Endometrial microvascular endothelial cells (primary cell): ENCODE results near the gene GABARAPL2. TPM values are rescaled to one million over a fixed set of nuclear protein-coding genes. Genes with fewer than 3 reads are reported as not detected.
"Not testable (repeated sequence)": the region's sequence is repeated elsewhere in the genome, so short reads cannot be mapped to it uniquely, and the experiment has no call there.

Experiments
- in situ Hi-C: cut with HindIII; loops from 2 replicates; pipeline ENCODE4 v1.10.0; 2017; ENCODE audit warnings: low sequenced_read_pairs, low pct_unique_long_range_greater_than_20kb; ENCODE audit errors: inconsistent ontology term
- total RNA-seq: library from RNA; depleted of rRNA; stranded (reverse); fragments of >200 nt; gene quantifications from one replicate; pipeline ENCODE4 v1.2.3, GENCODE V29; 2015; ENCODE audit errors: inconsistent ontology term

GABARAPL2 gene
- total RNA-seq, 1 donor from 2014 or later, result 56.8 TPM

DNA sequence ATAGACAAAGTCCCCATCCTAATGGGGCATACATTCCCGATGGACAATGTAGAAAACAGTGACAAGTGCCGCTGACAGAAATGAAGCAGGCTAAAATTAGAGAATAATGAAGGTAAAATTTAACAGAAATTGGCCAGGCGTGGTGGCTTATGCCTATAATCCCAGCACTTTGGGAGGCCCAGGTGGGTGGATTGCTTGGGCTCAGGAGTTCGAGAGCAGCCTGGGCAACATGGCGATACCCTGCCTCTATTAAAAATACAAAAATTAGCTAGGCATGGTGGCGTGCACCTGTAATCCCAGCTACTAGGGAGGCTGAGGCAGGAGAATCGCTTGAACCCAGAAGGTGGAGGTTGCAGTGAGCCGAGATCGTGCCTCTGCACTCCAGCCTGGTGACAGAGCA is 17.7 kb upstream of the GABARAPL2 start:
- in situ Hi-C loops, result not testable (repeated sequence)

DNA sequence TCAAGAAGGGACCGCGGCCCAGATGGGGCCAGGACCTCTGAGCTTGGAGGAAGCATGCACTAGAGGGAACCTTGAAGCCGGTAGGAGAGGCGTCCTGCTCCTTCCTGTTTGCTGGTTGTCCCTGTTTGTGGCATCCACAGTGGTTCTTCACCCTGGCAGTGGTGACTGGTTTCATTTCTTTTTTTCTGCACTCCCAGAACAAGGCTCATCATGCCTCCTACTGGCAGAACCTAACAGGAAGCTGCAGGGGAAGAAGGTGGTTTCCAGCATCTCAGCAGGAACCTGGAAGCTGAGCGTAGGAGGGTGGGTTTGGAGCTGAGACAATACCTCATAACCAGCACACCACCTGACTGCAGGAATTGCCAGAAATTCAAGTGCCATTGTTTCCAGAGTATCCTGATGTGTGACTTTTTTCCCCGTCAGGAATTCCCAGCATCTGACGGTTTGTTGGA is 15.9 kb upstream of the GABARAPL2 start:
- in situ Hi-C loops, result loop anchor here (25.0 kb wide), 1 partner anchor 88 kb away; the partner anchor contains the start of gene TMEM170A

GRCh38 chr16:75552951-75553350 is 13.2 kb upstream of the GABARAPL2 start:
- in situ Hi-C loops, result loop anchor here (25.0 kb wide), 1 partner anchor 91 kb away; the partner anchor contains the start of gene TMEM170A

GRCh38 chr16:75555213-75555706 is 10.9 kb upstream of the GABARAPL2 start:
- in situ Hi-C loops, result loop anchor here (25.0 kb wide), 1 partner anchor 93 kb away; the partner anchor contains the start of gene TMEM170A

GRCh38 chr16:75555707-75556430 is 10.3 kb upstream of the GABARAPL2 start, which contains the start of gene TMEM231:
Gene TMEM231 (minus strand): TSS chr16:75556252. CDS start chr16:75556209, 43 bp downstream.
- in situ Hi-C loops, result loop anchor here (25.0 kb wide), 1 partner anchor 94 kb away; the partner anchor contains the start of gene TMEM170A

- in situ Hi-C loops, result loop anchor here (25.0 kb wide), 1 partner anchor 94 kb away; the partner anchor contains the start of gene TMEM170A
Measured at GRCh38 chr16:75556431-75556950, 9.7 kb upstream of the GABARAPL2 start.

GRCh38 chr16:75558846-75559401 is 7.3 kb upstream of the GABARAPL2 start:
- in situ Hi-C loops, result loop anchor here (25.0 kb wide), 1 partner anchor 97 kb away; the partner anchor contains the start of gene TMEM170A

GRCh38 chr16:75559564-75560372 is 6.4 kb upstream of the GABARAPL2 start:
- in situ Hi-C loops, result loop anchor here (25.0 kb wide), 1 partner anchor 97 kb away; the partner anchor contains the start of gene TMEM170A

DNA sequence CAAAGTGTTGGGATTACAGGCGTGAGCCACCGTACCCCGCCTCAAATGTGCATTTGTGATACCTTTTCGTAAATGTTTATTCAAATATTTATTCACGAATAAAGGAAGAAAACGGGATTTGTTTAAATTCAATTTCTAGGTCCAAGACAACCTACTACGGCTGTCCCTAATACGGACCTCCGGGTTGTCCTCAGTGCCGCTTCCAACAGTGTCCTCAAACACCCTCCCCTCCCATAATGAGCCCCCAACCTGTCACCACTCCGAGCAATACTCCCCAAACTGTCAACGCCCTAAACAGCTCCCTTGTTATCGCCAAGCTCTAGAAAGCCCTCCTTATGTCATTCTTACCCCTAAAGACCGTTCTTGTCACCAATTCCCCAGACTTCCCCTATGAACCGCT is 539 bp upstream of the GABARAPL2 start:
- in situ Hi-C loops, result loop anchor here (25.0 kb wide), 1 partner anchor 103 kb away; the partner anchor contains the start of gene TMEM170A

- in situ Hi-C loops, result loop anchor here (25.0 kb wide), 1 partner anchor 105 kb away; the partner anchor contains the start of gene TMEM170A
Measured at GRCh38 chr16:75566758-75567255, 628 bp downstream of the GABARAPL2 start.

DNA sequence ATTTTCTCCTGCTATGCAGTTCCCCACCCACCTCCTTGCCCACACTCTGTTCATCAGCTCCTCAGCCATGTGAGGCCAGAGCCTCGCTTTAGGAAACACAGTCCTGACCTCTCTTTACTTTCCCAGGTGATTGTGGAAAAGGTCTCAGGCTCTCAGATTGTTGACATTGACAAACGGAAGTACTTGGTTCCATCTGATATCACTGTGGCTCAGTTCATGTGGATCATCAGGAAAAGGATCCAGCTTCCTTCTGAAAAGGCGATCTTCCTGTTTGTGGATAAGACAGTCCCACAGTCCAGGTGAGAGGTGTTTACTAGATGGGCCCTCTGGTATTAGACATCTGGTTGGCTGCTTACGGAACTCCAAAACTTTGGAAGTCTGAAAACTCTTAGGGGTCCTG is 1.7 kb downstream of the GABARAPL2 start:
- in situ Hi-C loops, result loop anchor here (25.0 kb wide), 1 partner anchor 106 kb away; the partner anchor contains the start of gene TMEM170A

- in situ Hi-C loops, result loop anchor here (25.0 kb wide), 1 partner anchor 108 kb away; the partner anchor contains the start of gene TMEM170A
Measured at GRCh38 chr16:75570396-75571065, 4.4 kb downstream of the GABARAPL2 start.

GRCh38 chr16:75572864-75573542 is 6.8 kb downstream of the GABARAPL2 start:
- in situ Hi-C loops, result loop anchor here (25.0 kb wide), 1 partner anchor 111 kb away; the partner anchor contains the start of gene TMEM170A

GRCh38 chr16:75573955-75574354 is 7.8 kb downstream of the GABARAPL2 start:
- in situ Hi-C loops, result loop anchor here (25.0 kb wide), 1 partner anchor 112 kb away; the partner anchor contains the start of gene TMEM170A

DNA sequence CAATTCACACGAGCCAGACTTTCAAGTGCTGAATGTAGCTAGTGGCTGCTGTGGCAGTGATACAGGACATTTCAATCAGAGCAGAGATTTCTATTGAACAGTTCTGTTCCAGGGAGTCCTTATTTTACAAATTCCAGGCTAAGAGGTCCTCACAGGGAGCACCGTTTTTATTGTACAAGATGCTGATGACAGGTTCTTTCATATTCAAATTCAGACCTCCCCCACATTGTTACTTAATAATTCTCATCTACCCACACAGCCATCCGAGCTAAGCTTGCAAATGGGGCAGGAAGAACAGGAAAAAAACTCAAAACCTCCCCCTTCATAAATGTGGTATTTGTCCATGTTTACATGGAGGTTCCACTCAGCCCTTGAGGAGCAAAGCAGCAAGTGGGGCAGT is 9.8 kb downstream of the GABARAPL2 start:
- in situ Hi-C loops, result no loop called here

DNA sequence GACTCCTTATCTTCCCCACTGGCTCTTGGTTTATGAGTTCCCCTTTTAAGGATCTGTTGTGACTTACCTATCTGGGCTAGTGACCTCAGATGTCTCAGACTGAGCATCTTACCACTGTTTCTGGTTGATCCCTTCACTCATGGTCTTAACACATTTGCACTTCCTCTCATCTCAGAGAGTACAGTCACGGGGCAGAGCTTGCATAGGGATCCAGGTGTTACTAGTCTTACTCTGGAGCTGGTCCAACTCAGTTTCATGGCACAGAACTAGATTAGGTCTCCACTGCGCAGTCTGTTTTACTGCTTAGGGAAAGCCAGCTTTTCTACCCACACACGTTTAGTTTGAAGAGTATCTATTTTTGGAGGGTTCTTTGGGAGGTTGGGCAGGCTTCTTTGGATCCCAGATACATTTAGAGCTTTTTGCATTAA is 10.2 kb downstream of the GABARAPL2 start:
- in situ Hi-C loops, result no loop called here

DNA sequence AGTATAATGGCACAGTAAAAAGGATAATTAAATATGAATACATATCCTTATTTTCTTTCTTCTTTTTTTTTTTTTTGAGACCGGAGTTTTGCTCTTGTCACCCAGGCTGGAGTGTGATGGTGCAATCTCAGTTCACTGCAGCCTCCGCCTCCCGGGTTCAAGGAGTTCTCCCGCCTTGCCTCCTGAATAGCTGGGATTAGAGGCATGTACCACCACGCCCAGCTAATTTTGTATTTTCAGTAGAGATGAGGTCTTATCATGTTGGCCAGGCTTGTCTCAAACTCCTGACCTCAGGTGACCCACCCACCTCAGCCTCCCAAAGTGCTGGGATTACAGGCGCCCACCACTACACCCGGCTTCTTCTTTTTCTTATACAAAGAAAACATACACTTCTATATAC is 12.0 kb downstream of the GABARAPL2 start:
- in situ Hi-C loops, result no loop called here
